HEK293 (cell line): ENCODE data around the gene FTCD.

Experiments
- CTCF ChIP-seq: fragments of 450-650 bp; formaldehyde crosslinking; IDR thresholded peaks from 2 replicates; pipeline ENCODE4 v1.5.1; 2016; ENCODE audit warnings: missing biosample characterization, missing genetic modification characterization
- KLF17 ChIP-seq: fragments of 450-650 bp; formaldehyde crosslinking; IDR thresholded peaks from 2 replicates; pipeline ENCODE4 v1.5.1; 2016; ENCODE audit warnings: missing biosample characterization, missing genetic modification characterization
- KLF7 ChIP-seq: fragments of 450-650 bp; formaldehyde crosslinking; IDR thresholded peaks from 2 replicates; pipeline ENCODE4 v1.5.1; 2016; ENCODE audit warnings: missing biosample characterization, missing genetic modification characterization, borderline replicate concordance
- PBX3 ChIP-seq: sonication (generic); formaldehyde crosslinking; IDR thresholded peaks from 2 replicates; pipeline ENCODE4 v1.8.1; 2022; ENCODE audit warnings: mild to moderate bottlenecking, moderate library complexity, missing genetic modification reagents
- YY1 ChIP-seq: fragments of 450-650 bp; formaldehyde crosslinking; IDR thresholded peaks from 2 replicates; pipeline ENCODE4 v1.5.1; 2018; ENCODE audit warnings: missing biosample characterization, missing genetic modification characterization
- YY2 ChIP-seq: fragments of 450-650 bp; formaldehyde crosslinking; IDR thresholded peaks from 2 replicates; pipeline ENCODE4 v1.5.1; 2016; ENCODE audit warnings: missing biosample characterization, missing genetic modification characterization
- ZBTB21 ChIP-seq: fragments of 450-650 bp; formaldehyde crosslinking; IDR thresholded peaks from 2 replicates; pipeline ENCODE4 v1.5.1; 2017; ENCODE audit warnings: missing biosample characterization, missing genetic modification characterization
- ZNF274 ChIP-seq, 2 experiments: fragments of 200-500 bp in 1 of 2; fragments of 450-650 bp in 1 of 2; sonication (Bioruptor generic) in 1 of 2; formaldehyde crosslinking in 1 of 2; IDR thresholded peaks; 2 replicates each; pipeline versions ENCODE4 v1.5.1 to v1.6.1; 2014 to 2016; ENCODE audit warnings: borderline replicate concordance in 1 of 2, inconsistent platforms in 1 of 2, low read length in 1 of 2, missing biosample characterization in 1 of 2, missing genetic modification characterization in 1 of 2
- ZNF416 ChIP-seq: fragments of 450-650 bp; formaldehyde crosslinking; IDR thresholded peaks from 2 replicates; pipeline ENCODE4 v1.5.1; 2016; ENCODE audit warnings: missing biosample characterization, missing genetic modification characterization
- ZNF548 ChIP-seq: fragments of 450-650 bp; formaldehyde crosslinking; IDR thresholded peaks from 2 replicates; pipeline ENCODE4 v1.5.1; 2016; ENCODE audit warnings: missing biosample characterization, missing genetic modification characterization
- ZNF701 ChIP-seq: fragments of 450-650 bp; formaldehyde crosslinking; IDR thresholded peaks from 2 replicates; pipeline ENCODE4 v1.5.1; 2016; ENCODE audit warnings: missing biosample characterization, missing genetic modification characterization
- TF ChIP-seq, protein P1 (sequence below): fragments of 450-650 bp; formaldehyde crosslinking; IDR thresholded peaks from 2 replicates; pipeline ENCODE4 v1.5.1; 2016; ENCODE audit warnings: missing biosample characterization, missing genetic modification characterization

GRCh38 chr21:46119144-46119636 is 36.2 kb downstream of the FTCD start:
- no peak for TF ChIP-seq PBX3
- no peak for TF ChIP-seq YY2 (tag by site-specific recombination)
- TF ChIP-seq ZNF416 (tag by site-specific recombination): no peak
- TF ChIP-seq ZBTB21 (tag by site-specific recombination): no peak
- TF ChIP-seq KLF7 (tag by site-specific recombination): no peak
- no peak for TF ChIP-seq ZNF274 (IDR thresholded peaks at IDR 0.05; ENCODE audit: low read length)
- TF ChIP-seq ZNF274 (tag by site-specific recombination; IDR thresholded peaks at IDR 0.05; ENCODE audit: borderline replicate concordance): no peak
- TF ChIP-seq, protein P1, sequence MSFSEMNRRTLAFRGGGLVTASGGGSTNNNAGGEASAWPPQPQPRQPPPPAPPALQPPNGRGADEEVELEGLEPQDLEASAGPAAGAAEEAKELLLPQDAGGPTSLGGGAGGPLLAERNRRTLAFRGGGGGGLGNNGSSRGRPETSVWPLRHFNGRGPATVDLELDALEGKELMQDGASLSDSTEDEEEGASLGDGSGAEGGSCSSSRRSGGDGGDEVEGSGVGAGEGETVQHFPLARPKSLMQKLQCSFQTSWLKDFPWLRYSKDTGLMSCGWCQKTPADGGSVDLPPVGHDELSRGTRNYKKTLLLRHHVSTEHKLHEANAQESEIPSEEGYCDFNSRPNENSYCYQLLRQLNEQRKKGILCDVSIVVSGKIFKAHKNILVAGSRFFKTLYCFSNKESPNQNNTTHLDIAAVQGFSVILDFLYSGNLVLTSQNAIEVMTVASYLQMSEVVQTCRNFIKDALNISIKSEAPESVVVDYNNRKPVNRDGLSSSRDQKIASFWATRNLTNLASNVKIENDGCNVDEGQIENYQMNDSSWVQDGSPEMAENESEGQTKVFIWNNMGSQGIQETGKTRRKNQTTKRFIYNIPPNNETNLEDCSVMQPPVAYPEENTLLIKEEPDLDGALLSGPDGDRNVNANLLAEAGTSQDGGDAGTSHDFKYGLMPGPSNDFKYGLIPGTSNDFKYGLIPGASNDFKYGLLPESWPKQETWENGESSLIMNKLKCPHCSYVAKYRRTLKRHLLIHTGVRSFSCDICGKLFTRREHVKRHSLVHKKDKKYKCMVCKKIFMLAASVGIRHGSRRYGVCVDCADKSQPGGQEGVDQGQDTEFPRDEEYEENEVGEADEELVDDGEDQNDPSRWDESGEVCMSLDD: no peak
- no peak for TF ChIP-seq ZNF701 (tag by site-specific recombination)
- TF ChIP-seq KLF17: no peak
- no peak for TF ChIP-seq CTCF (tag by site-specific recombination)
- TF ChIP-seq ZNF548 (tag by site-specific recombination): no peak
- no peak for TF ChIP-seq YY1 (tag by site-specific recombination)
